Ureter (tissue), 1 donor: ENCODE results near the gene TRIM13. TPM values are rescaled to one million over a fixed set of nuclear protein-coding genes. Genes with fewer than 3 reads are reported as not detected.

ENCODE experiments used
- DNase-seq: peaks from one replicate; pipeline ENCODE4 v3.0.0-alpha.2; 2020; ENCODE audit warnings: low spot score
- total RNA-seq: library from RNA; stranded (reverse); gene quantifications from one replicate; pipeline ENCODE4 v1.2.4, GENCODE V29; 2023
- donor health status: DM: yes; HTN: yes; CAD: no.

TRIM13 gene
- total RNA-seq, 1 donor from 2014 or later: 29.5 TPM

DNA sequence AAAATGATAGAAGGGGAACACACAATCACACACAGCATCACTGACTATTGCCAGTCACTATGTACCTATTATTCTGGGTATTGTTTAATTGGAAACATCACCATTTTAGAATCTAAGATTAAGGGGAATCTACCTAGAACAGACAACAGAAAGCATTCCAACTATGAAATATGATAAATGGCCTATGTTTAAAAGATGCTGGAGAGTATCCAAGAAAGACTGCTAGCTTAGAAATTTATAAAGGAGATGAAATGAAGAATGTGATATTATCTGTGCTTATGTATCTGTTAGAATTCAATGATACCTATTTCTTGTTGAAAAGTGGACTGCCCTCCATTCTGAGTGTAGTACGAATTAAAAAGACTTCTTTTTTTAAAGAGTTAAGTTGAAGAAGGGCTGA lies 68.9 kb downstream of the TRIM13 start:
- DNase-seq: no peak

Other genes starting within 250 kb of the TRIM13 start
- gene KPNA3, start 204.4 kb upstream of the TRIM13 start, total RNA-seq: 26.4 TPM
- 9.4 TPM for gene SPRYD7, start 60.7 kb upstream of the TRIM13 start, total RNA-seq
- 1.6 TPM for gene KCNRG, start 18.4 kb downstream of the TRIM13 start, total RNA-seq